Measurements from ENCODE around the gene CLCN5. TPM values are rescaled to one million over a fixed set of nuclear protein-coding genes. Genes with fewer than 3 reads are reported as not detected.

CLCN5 gene
- total and polyA plus RNA-seq, 2 of the 13 experiments (the other 11 are each of a cell fraction or from before 2014, with no cell fraction given), result 7.8 to 27.3 TPM

DNA sequence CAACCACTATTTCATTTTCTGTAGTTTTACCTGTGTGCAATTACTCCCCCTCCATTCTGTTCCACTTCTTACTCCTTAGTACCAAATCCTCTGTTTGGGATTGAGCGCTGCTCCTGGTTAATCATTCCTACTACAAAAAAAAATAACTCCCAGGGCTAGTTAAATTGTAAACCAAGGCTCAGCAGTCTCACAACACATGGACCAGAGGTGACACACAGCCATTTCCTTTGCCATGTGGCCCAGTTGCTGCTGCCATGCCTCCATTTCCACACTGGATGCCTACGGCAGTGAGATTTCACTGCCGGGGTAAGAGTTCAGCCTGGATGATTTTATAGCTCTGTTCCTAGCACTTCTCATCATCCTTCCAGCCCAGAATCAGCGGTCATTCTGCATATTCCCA lies 171.2 kb downstream of the CLCN5 start (continued):
- TF ChIP-seq, protein P1, sequence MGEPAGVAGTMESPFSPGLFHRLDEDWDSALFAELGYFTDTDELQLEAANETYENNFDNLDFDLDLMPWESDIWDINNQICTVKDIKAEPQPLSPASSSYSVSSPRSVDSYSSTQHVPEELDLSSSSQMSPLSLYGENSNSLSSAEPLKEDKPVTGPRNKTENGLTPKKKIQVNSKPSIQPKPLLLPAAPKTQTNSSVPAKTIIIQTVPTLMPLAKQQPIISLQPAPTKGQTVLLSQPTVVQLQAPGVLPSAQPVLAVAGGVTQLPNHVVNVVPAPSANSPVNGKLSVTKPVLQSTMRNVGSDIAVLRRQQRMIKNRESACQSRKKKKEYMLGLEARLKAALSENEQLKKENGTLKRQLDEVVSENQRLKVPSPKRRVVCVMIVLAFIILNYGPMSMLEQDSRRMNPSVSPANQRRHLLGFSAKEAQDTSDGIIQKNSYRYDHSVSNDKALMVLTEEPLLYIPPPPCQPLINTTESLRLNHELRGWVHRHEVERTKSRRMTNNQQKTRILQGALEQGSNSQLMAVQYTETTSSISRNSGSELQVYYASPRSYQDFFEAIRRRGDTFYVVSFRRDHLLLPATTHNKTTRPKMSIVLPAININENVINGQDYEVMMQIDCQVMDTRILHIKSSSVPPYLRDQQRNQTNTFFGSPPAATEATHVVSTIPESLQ (CRISPR knock-in tag; conservative IDR thresholded peaks at IDR 0.05), result no peak
- TF ChIP-seq, protein P2, sequence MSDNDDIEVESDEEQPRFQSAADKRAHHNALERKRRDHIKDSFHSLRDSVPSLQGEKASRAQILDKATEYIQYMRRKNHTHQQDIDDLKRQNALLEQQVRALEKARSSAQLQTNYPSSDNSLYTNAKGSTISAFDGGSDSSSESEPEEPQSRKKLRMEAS (IDR thresholded peaks at IDR 0.05), result peak; percentile 87
- TF ChIP-seq HDAC2 (CRISPR knock-in tag; IDR thresholded peaks at IDR 0.05) (0 out of 2 replicates have a peak, but pooled peaks have one; percentile 17), CHD2 (IDR thresholded peaks at IDR 0.05; ENCODE audit: low read depth, low read length) (no peak), MXD4 (CRISPR knock-in tag; IDR thresholded peaks at IDR 0.05) (no peak)

DNA sequence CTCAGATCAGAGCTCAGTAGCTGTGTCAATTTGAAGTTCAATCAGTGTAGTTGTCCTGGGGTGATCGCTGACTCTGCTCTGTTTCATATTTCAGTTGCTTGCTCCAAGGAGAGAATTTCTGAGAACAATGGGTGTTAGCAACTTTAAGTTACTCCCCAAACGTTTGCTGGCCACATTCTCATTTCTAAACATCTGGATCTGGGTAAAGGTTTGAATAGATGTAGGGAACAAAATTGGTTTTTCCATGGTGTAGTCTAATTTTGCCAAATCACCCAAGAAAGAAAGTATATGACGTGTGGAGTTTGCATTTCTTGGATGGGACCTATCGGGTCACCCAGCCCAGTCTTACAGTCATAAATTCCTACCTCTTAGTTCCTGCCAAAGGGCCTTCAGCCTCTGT lies 174.7 kb downstream of the CLCN5 start:
- no peaks in the 10 kb centered on the region for H3K27me3 ChIP-seq (ENCODE audit: control insufficient read depth in 1 of 2, insufficient read depth in 2 of 2, low read length in 2 of 2)
- FAIRE-seq, result no peak
- H3K27ac ChIP-seq (ENCODE audit: extremely low read length, insufficient read depth, low read length), result no peak overlapping the region
- H3K4me2 ChIP-seq (ENCODE audit: low read depth, low read length), result no peak overlapping the region
- no peaks in the 10 kb centered on the region for H3K9me3 ChIP-seq (ENCODE audit: low read length)
- H3K36me3 ChIP-seq (replicated peaks in 1 of 2; ENCODE audit: control insufficient read depth in 1 of 2, insufficient read depth in 2 of 2, low read length in 2 of 2), result no peaks in the 10 kb centered on the region
- no peaks in the 10 kb centered on the region for H4K20me1 ChIP-seq (ENCODE audit: insufficient read depth, low read length)
- 95% methylated on average over 4 of the region's 4 CpGs for WGBS (ENCODE audit: low lambda C conversion rate)
- intact Hi-C loops (cut with micrococcal nuclease; ENCODE audit: unreplicated experiment) (no loop called here), in situ Hi-C loops (cut with HindIII; ENCODE audit: extremely low pct_ligation_motif_present, low pct_unique_long_range_greater_than_20kb) (no loop called here)
- ChIA-PET CTCF (ENCODE audit: low intra/inter-chr PET ratio, low total read pairs) (no interaction called here), POLR2A (no interaction called here)
- DNase-seq (ENCODE audit: low spot score), result no peak
- no peak for ATAC-seq
- H3K4me1 ChIP-seq (ENCODE audit: insufficient read depth, low read length), result peaks cover 18% of the 10 kb centered on the region
- no peak overlapping the region for H3K9ac ChIP-seq (ENCODE audit: insufficient read depth, low read depth, low read length)
- BruUV-seq (replicated peaks), result no TSS peak
- no peaks in the 10 kb centered on the region for H3K79me2 ChIP-seq (ENCODE audit: insufficient read depth, low read length)
- no peak overlapping the region for H2AFZ ChIP-seq (ENCODE audit: low read length)
- H3K4me3 ChIP-seq (replicated peaks in 1 of 3; ENCODE audit: insufficient read depth in 1 of 3, low read depth in 2 of 3, low read length in 3 of 3), result no peak overlapping the region
- TF ChIP-seq ZNF629 (CRISPR knock-in tag; conservative IDR thresholded peaks at IDR 0.05) (no peak), PCBP2 (optimal IDR thresholded peaks at IDR 0.05; ENCODE audit: low read depth, low read length, poor library complexity, severe bottlenecking) (no peak), KLF6 (CRISPR knock-in tag; IDR thresholded peaks at IDR 0.05) (no peak), KLF13 (CRISPR knock-in tag; IDR thresholded peaks at IDR 0.05) (no peak), TOPORS (CRISPR knock-in tag; IDR thresholded peaks at IDR 0.05) (no peak), ZC3H13 (CRISPR knock-in tag; IDR thresholded peaks at IDR 0.05) (no peak), MTA3 (CRISPR knock-in tag; IDR thresholded peaks at IDR 0.05) (no peak), NR2F2 (IDR thresholded peaks at IDR 0.05; ENCODE audit: borderline replicate concordance, low read depth) (no peak)
- TF ChIP-seq, protein P3, sequence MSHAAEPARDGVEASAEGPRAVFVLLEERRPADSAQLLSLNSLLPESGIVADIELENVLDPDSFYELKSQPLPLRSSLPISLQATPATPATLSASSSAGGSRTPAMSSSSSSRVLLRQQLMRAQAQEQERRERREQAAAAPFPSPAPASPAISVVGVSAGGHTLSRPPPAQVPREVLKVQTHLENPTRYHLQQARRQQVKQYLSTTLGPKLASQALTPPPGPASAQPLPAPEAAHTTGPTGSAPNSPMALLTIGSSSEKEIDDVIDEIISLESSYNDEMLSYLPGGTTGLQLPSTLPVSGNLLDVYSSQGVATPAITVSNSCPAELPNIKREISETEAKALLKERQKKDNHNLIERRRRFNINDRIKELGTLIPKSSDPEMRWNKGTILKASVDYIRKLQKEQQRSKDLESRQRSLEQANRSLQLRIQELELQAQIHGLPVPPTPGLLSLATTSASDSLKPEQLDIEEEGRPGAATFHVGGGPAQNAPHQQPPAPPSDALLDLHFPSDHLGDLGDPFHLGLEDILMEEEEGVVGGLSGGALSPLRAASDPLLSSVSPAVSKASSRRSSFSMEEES (CRISPR knock-in tag; IDR thresholded peaks at IDR 0.05), result no peak
- TF ChIP-seq, protein P4, sequence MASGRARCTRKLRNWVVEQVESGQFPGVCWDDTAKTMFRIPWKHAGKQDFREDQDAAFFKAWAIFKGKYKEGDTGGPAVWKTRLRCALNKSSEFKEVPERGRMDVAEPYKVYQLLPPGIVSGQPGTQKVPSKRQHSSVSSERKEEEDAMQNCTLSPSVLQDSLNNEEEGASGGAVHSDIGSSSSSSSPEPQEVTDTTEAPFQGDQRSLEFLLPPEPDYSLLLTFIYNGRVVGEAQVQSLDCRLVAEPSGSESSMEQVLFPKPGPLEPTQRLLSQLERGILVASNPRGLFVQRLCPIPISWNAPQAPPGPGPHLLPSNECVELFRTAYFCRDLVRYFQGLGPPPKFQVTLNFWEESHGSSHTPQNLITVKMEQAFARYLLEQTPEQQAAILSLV (CRISPR knock-in tag; IDR thresholded peaks at IDR 0.05; ENCODE audit: borderline replicate concordance), result no peak
- TF ChIP-seq, protein P5, sequence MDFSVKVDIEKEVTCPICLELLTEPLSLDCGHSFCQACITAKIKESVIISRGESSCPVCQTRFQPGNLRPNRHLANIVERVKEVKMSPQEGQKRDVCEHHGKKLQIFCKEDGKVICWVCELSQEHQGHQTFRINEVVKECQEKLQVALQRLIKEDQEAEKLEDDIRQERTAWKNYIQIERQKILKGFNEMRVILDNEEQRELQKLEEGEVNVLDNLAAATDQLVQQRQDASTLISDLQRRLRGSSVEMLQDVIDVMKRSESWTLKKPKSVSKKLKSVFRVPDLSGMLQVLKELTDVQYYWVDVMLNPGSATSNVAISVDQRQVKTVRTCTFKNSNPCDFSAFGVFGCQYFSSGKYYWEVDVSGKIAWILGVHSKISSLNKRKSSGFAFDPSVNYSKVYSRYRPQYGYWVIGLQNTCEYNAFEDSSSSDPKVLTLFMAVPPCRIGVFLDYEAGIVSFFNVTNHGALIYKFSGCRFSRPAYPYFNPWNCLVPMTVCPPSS (IDR thresholded peaks at IDR 0.05), result no peak
- TF ChIP-seq, protein P6, sequence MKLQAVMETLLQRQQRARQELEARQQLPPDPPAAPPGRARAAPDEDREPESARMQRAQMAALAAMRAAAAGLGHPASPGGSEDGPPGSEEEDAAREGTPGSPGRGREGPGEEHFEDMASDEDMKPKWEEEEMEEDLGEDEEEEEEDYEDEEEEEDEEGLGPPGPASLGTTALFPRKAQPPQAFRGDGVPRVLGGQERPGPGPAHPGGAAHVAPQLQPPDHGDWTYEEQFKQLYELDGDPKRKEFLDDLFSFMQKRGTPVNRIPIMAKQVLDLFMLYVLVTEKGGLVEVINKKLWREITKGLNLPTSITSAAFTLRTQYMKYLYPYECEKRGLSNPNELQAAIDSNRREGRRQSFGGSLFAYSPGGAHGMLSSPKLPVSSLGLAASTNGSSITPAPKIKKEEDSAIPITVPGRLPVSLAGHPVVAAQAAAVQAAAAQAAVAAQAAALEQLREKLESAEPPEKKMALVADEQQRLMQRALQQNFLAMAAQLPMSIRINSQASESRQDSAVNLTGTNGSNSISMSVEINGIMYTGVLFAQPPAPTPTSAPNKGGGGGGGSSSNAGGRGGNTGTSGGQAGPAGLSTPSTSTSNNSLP (IDR thresholded peaks at IDR 0.05; ENCODE audit: low read depth, low read length), result no peak
